GM18873 (cell line): ENCODE data around the gene CCNK.
A peak's percentile ranks its signal among the peaks of the same experiment; 100 is the strongest.

Experiments used
- ATAC-seq: cut with Tn5 transposase; IDR thresholded peaks from one replicate; pipeline ENCODE4 v1.9.1; 2021; ENCODE audit warnings: mild to moderate bottlenecking, moderate library complexity, moderate number of reproducible peaks; ENCODE audit not compliant: unreplicated experiment, low FRiP score

CCNK gene

GRCh38 chr14:99480917-99481744 lies at the start of gene CCNK:
Gene CCNK, plus strand, starts transcription at chr14:99481409. Its CDS starts 11,269 bp downstream, at chr14:99492678.
- ATAC-seq = peak; percentile 88

DNA sequence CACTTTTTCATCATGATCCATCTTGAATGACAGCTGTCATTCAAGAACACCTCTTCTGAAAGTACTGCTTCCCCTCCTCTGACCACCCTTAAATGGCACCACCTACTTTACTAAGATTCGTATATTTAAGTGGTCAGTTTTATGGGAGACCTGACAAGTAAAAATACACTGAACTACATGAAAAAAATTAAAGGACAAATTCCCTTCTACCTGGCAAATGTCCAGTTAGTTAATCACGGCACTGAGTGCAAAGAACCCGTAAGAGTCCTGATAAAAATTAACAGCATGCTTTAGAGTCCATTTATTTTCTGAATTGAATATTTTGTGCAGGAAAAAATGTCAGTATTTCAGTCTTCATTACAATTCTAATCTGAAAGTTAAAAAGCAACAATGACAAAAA lies 49.2 kb upstream of the CCNK start:
- no peak for ATAC-seq

GRCh38 chr14:99432485-99432884 lies 48.7 kb upstream of the CCNK start:
- no peak for ATAC-seq

DNA sequence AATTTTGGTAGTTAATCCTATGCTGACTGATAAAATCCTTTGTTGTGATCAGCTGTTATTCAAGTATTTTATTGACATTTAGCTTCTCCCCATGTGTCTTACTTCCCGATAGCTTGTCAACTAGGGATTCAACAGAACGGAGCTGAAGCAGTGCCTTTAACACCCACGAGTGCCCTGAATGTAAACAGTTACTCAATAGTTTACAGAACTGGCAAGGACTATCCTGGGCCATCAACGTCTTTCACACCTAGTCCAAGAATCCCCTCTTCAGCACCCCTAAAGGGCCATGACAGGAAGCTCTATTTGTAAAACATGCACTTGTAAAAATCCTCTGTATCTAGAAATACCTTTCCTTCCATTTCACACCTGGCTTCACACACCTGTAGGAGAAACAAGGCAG lies 45.9 kb upstream of the CCNK start:
- no peak for ATAC-seq

DNA sequence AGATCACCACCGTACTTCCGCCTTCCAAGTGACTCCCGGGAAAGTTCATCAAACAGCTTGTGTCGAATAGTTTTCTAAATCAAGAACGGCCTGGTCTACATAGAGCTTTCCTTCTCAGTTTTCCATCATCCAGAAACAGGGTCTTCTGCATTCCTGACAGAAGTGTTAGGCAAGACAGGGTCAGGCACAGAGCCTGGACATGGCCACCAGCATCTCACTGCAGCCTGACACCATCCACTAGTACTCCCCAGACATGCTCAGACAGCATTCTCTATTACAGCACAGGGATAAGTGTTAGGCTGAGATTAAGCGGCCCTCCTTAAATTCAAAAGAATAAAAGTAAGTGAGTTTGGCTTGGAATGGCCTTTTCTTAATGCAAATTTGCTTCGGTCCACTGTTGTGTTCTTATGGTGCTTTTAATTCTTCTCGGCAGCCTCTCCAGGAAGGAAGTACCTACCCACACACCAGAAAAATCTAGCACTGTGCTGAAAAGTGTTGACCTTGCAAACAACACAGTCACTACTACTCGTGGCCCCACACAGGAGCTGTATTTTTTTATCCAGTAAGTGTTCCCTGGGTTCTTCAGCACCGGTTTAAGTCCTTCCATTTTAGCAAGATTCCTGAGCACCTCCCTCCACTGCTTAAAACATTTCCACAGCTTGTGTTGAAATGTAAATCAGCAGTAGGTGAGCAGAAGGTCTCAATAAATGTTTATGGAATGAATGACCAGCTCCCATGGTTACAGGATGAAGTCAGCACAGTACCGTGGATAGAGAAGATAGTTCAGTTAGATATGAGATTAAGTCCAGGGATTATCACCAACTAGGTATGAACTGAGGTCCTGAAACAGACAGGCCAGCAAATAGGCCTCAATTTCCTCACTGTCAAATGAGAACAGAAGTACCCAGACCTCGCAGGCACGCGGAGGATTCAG lies 44.7 kb upstream of the CCNK start:
- ATAC-seq = no peak

DNA sequence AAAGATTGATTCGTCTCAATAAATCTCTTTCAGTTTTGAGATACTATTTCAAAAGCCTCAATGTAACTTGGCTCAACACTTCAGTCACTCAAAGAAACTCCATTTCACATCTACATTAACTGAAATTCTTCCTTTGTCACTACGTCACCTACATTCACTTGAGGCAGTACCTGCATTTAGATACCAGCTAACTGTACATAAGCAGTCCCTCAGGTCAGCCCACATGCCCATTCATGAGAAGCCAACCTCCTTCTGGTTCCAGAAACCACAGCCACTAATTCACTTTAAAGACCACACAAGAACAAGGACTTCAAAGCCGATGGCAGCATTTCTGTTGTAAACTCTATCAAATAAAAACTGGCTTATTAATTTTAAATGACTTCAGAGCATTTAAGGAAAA lies 43.5 kb upstream of the CCNK start:
- ATAC-seq = no peak

GRCh38 chr14:99440278-99440677 lies 40.9 kb upstream of the CCNK start:
- no peak for ATAC-seq

- no peak for ATAC-seq
Measured at GRCh38 chr14:99441157-99441870, 39.9 kb upstream of the CCNK start.

GRCh38 chr14:99441918-99442317 lies 39.3 kb upstream of the CCNK start:
- no peak for ATAC-seq

DNA sequence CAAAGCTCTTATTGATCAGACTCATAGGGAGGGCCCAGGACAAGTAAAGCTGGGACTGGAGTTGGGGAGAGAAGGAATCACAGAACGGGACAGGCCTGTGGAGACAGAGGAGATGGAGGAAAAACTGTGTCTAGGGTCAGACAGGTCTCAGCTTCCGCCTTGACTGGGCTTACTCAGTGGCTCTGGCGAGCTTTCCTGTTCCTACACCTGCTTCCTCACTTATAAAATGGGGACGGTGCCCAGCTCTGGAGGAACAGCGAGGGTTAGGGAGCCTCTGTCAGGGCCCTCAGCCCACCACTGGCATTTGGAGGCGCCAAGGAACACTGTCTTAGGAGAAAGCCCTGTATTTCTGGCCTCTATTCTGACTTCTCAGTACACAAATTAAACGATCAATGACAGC lies 35.3 kb upstream of the CCNK start:
- no peak for ATAC-seq

DNA sequence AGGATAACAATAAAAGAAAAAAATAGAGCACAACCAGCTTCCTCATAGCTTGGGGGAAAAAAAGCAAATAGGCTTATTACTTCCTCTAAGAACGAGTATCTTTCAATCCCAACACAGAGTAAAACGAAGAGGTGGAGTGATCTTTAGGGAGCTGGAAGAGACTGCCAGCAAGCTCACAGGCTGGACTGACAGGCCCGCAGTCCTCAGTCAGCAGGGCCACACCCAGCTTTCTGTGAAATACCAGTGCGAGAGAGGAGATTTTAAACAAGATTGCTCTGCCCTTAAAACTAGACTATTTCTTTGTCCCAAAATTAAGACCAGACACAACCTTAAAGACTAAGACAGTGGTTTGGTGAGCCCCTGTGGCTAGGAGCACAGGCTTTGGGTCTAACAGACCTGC lies 33.5 kb upstream of the CCNK start:
- ATAC-seq = no peak

- ATAC-seq = no peak
Measured at GRCh38 chr14:99450266-99450665, 30.9 kb upstream of the CCNK start.

DNA sequence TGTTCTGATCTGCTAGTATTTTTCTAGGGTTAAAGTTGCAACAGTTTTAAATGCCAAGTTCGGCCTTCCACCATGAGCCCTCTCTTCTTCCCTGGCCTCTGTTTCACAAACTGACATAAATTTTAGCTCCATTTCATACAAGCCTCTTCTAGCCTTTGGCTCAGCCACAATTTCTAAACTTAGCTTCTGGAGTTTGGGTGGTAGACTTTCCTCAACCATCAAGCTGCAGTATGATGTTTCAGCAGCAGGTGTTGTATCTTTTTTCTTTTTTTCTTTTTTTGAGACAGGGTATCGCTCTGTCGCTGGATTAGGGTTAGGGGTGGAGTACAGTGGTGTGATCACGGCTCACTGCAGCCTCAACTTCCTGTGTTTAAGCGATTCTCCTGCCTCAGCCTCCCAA lies 30.0 kb upstream of the CCNK start:
- no peak for ATAC-seq

DNA sequence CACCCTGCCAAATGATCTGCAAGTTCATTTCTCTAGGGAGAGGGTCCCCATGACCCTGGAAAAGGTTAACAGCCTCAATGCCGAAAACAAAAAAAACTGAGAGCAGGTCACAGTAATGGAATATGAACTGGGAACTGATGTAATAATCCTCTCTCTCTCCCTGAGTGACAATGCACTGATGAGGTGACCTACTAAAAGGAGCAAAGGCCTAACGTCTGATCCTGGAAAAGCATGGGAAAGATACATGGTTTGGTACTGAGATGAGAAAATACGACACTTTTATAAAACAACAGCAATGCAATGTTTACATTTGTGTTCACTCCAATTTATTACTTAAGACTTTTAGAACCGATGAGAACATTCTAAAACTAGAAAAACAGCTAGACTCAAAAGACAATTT lies 28.2 kb upstream of the CCNK start:
- ATAC-seq = no peak

DNA sequence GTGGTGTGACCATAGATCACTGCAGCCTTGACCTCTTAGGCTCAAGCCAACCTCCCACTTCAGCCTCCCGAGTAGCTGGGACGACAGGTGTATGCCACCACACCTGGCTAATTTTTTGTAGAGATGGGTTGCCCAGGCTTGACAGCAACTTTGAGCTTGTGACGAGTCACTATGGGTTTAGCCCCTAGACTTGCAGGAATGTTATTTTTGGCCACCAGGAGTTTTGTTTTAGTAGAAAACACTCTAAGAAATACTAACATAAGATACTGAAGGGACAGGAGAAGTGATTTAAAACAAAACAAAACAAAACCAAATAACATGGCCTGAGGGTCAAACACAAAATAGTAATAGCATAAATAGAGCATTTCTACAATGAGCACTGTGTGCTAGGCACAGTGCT lies 27.0 kb upstream of the CCNK start:
- no peak for ATAC-seq

- ATAC-seq = no peak
Measured at GRCh38 chr14:99459481-99460100, 21.6 kb upstream of the CCNK start.

- ATAC-seq = no peak
Measured at GRCh38 chr14:99460793-99461192, 20.4 kb upstream of the CCNK start.

DNA sequence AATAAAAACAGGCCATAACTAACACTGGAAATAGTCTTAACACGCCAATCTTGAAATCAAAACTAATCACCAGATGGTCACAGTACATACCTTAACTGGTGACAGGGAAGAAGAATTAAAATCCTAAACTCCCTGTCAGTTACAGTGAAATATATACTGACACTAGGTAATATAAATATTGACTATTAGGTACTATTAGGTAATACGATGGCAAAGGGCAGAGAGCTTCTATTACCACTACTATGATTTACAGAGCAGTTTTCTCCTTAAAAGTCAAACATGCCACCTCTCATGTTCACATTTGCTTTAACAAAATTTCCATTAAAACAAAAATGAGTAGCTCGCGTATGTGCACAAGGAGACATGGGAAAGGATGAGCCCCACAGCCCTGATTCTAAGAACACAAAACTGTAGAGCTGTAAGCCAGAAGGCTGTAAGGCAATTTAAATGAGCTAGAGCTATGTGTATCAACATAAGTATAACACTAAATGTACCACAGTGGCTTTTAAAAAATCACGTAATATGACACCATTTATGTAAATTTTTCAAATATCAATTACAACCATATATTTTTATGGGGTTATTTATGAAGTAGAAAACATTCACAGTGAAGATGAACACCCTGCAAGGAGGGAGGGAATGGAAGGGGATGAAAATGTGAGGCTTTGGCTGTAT lies 19.7 kb upstream of the CCNK start:
- ATAC-seq = no peak

DNA sequence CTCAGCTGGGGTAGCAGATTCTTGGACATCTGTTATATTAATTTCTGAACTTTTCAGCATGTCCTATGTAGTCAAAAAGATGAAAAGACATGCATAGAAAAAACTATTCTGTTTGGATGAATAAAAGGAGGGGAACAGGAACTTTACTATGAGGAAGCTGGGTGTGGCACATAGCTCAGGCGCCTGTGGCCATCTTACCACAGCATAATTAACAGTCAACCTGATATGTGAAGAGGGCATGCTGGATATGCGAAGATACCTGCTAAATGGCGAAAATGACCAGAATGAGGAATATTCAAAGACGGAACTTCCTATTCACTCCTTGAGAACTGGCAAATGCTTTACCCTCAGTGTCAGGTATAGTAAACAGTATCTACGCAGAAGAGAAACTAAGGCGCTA lies 19.0 kb upstream of the CCNK start:
- no peak for ATAC-seq

DNA sequence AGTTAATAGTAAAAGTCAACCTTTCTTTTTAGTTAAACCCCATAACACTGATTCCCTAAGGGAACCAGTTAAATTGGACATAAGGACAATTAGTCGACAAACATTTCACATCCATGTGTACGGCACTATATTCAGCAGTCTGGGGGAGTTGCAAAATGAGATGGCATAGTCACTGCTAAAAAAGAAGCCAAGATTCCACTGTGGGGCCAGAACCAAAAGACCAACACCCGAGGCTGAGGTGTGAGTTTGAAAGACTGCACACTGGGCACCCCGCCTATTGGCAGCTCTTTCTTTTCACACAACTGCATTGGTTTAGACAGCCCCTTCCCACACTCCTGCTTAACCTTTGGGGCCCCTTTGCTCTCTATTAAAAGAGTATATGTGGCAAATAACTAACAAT lies 17.2 kb upstream of the CCNK start:
- ATAC-seq = no peak
